NCI-H2227 treated with DMSO at 0.1 percent for 48 hours (cell line): ENCODE measurements around the gene HARBI1.

Experiments used
- DNase-seq: peaks from one replicate; lab custom pipeline; 2025; lab: John Stamatoyannopoulos, UW

The HARBI1 gene, protein sequence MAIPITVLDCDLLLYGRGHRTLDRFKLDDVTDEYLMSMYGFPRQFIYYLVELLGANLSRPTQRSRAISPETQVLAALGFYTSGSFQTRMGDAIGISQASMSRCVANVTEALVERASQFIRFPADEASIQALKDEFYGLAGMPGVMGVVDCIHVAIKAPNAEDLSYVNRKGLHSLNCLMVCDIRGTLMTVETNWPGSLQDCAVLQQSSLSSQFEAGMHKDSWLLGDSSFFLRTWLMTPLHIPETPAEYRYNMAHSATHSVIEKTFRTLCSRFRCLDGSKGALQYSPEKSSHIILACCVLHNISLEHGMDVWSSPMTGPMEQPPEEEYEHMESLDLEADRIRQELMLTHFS

DNA sequence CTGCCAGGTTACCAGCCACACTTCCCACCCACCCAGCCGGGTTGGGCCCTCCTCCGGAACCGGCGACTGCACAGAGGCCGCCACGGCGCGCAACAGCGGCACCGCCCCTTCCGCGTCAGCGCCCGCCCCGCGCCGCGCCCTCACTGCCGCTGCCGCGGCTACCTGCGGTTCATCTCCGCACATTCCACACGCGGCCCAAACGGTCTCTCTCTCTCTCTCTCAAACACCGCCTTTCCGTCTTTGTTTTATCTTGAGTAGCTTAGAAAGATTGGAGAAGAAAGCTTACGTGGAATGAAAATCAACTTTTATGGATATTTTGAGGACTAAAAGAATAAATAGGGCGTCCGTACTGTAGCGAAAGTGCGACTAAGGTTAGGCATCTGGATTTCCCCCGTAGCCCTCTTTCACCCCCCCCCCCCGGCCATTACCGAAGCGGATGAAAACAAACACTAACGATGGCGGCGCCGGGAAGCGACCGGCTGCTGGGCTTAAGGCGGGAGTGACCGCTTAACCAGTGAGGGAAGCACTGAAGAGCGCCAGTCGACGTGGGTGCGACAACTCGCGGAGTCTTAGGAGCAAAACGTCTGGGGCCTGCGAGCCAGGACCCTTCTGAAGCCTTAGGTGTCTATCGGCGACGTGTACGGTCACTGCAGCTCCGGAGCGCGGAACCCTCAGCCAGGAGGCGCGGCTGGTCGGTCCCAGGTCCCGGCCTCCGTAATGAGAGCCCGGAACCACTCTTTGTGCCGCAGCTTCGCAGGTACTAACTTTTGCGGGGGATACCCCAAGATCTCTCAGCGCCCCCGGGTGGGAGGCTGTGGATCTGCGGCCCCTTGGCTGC is at the start of gene HARBI1, which contains the start of gene ATG13:
HARBI1 (minus strand) TSS at position 94 of the 838 bp plus-strand sequence. CDS start 990 bp downstream, outside the sequence.
ATG13 (plus strand) TSS at position 420 of the 838 bp plus-strand sequence. CDS start 26,739 bp downstream, outside the sequence.
- peak; percentile 97 for DNase-seq

DNA sequence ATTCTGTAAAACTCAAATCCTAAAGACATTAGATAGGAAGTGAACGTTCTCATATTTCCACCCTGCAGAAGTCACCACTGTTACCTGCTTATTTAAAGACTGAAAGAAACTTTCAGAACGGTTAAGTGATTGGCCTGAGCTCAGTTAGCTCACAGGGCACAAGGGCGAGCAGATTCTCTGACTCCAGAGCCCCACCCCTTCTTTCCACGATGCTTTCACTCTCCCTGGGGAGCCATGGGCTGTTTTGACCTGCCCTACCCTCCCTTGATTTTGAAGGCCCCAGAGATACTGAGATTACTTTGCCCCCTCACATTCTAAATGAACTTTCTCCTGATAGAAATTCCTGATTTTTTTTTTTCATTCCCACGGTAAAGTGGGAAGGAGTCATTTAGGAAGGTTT is 49.5 kb upstream of the HARBI1 start:
- no peak for DNase-seq

DNA sequence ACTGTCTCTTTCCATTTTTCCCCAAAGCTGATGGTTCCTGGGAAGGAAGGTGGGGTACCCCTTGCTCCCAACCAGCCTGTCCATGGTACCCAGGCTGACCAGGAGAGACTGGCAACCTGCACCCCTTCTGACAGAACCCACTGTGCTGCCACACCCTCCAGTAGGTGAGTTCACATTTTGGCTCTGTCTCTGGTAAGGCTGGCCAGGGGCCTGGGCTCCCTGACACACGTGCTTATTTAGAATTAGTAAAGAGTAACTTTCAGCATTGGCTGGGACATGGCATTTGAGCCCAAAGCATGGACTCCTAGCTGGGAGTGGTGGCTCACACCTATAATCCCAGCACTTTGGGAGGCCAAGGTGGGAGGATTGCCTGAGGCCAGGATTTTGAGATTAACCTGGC is 48.3 kb upstream of the HARBI1 start:
- no peak for DNase-seq

DNA sequence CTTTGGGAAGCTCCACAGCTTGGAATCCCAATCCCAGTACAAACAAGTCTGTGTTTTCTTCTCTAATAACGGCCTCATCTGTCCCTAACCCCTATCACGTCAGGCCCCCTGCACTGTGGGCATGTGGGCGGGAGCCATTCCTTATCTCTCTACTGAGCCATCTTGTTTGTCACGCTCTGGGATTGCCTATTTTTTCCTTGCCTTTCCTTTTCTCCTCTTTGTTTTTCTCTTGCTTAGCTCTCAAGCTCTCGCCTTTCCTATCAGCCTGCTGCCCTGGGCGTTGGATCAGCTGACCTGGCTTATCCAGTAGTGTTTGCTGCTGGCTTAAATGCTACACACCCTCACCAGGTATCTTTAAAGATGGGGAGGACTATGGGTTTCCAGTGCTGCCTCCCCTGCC is 47.6 kb upstream of the HARBI1 start:
- no peak for DNase-seq

DNA sequence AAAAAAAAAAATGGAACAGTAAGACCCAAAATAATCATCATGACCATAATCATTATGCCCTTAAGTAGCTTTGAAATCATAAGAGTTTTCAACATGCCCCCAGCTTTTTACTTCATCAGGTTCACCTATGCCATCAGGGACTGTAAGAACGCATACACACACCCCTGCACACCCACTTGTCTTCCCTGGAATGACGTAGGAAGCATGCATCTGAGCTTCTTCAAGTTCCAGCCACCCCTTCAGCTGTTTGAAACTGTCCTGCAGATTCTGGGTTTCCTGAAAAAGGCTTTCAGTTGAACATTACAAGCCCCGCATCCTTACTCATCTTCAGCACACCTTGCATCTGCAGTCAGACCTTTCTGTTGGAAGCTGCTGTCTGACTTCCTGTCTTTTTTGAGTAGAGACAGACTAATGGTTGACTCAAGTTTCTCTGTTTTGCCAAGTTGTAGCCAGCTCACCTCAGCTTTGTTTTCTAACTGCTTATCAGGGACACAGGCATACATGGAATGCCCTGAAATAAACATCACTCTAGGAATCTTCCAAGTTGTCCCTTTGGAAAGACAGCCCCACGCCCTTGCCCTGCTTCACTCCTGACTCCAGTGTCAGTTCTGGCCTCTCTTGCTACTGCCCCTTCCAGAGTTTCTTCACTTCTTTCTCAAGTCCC is 46.4 kb upstream of the HARBI1 start:
- DNase-seq: no peak

DNA sequence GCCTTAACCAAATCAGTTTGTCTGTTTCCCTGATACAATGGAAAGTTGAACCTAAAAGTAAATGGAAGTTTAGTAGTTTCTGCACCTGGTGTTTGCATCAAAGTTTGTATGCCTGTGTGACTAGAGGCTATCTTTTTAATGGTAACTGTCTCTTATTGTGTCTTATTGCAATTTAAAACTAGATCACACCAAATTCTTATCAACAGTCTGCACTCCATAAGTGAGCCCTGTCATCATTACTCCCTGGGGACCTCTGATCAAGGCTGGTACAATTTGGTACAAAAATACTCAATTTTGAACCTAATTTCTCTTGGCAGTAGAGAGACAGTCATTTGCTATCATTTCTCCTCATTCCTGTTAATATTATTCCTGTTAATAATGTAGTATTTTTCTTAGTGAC is 45.3 kb upstream of the HARBI1 start:
- DNase-seq: no peak

DNA sequence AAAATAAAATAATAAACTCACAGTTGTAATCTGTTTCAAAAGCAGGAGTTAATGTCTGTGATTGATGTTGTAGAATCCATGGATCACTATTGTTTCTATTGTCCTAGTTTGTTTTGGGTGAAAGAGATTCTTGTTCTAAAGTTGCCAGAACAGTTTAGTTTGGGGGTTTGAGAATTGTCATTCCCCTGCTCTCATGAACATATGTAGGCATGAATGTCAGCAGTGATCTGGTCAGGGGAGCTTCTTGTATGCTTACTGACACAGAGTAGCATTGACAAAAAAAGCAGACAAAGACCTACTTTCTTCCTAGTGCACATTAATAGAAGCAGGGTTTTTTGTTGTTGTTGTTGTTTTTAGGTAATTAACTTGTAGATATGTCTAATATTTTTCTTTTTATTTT is 44.8 kb upstream of the HARBI1 start:
- no peak for DNase-seq

DNA sequence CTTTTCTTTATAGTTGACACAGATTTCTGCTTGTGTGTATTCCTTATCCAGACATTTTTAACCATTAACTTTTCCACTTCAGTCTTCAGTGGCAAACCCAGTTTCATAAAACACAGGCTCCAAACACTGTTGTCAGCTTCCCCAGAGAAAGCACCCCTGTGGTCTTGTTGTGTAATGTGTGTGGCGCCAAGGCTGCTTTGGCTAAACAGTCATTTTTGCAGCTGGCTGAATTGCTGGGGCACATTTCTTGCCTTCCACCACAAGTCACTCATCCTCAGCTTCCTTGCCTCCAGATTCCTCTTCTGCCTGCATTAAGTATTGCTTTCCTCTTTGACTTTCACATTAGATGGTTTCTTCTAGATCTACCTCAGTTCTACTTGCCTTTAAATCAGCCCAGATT is 42.9 kb upstream of the HARBI1 start:
- DNase-seq: no peak

DNA sequence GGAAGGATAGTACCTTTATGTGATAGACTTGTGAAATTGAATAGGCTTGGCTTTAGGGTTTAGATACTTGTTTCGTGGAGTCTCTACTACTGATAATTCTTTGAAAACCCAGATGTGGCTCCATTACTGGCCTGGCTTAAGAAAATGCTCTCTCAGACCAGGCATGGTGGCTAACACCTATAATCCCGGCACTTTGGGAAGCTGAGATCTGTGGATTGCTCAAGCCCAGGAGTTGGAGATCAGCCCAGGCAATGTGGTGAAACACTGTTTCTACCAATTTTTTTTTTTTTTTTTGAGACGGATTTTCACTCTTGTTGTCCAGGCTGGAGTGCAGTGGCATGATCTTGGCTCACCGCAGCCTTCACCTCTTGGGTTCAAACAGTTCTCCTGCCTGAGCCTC is 41.2 kb upstream of the HARBI1 start:
- DNase-seq: no peak

DNA sequence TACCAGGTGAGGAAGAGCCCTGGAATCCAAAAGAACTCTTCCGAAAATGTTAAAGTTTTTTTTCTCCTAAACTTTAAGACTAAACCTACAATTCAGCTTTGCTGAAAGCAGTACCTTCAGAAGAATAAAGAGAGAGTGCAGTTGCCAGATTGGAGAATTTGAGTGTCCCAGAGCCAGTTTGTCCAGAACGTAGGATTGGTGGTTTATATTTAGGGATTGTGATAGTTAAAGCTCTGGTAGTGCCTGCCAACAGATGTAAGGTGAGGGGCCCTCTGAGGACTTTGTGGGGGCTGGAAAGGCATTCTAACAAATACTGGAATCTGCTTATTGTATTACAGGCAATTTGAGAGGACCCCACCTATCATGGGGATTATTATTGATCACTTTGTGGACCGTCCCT is 40.2 kb upstream of the HARBI1 start:
- no peak for DNase-seq

DNA sequence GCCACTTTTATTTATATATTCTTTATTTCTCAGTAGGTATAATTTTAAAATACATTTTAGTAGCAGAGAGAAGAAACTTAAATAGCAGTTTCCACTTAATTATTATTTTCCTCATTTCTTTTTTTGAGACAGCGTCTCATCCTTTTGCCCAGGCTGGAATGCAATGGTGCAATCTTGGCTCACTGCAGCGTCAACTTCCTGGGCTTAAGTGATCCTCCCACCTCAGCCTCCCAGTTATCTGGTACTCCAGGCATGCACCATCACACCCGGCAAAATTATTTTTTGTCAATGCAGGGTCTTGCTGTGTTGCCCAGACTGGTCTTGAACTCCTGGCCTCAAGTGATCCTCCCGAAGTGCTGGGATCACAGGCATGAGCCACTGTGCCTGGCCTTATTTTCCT is 38.6 kb upstream of the HARBI1 start:
- DNase-seq: no peak

DNA sequence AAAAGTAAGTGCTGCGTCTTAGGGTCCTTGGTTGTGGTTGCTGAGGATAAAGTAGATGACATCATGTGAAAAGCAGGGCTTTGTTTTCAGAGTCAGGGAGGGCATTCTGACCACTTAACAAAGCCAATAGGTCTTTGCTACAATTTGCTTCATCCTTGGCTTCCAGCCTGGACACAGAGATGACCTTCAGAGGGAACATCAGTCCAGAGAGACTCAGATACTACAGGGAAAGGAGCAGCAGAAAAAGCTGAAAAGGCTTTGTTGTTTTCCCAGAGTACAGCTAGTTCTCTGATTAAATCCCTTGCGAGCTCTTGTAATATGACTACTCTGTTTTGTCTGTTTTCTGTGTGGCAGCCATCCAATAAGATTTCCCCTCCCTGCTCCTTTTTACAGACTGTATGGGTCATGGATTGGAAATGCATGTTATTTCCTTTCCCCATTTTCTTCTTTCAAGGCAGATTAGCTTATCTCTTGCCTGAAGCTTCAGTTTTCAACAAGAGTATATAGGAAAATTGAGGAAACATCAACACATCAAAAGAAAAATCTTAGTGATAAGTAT is 32.2 kb upstream of the HARBI1 start:
- DNase-seq: no peak

DNA sequence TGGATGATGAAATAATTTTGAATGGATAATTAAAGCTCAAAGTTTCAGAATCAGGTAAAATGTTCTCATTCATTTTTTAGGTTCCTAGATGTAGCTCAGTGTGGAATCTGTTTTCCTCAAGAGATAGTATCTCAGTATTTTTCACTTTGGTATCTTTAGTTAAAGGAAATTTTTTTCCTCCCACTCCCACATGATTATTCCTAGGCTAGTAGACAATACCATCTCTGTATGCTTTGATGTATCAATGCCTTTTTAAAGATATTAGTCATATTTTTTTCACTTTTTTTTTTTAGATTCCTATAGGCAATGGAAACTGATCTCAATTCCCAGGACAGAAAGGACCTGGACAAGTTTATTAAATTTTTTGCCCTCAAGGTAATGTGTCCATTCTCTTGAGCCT is 27.0 kb upstream of the HARBI1 start:
- no peak for DNase-seq

DNA sequence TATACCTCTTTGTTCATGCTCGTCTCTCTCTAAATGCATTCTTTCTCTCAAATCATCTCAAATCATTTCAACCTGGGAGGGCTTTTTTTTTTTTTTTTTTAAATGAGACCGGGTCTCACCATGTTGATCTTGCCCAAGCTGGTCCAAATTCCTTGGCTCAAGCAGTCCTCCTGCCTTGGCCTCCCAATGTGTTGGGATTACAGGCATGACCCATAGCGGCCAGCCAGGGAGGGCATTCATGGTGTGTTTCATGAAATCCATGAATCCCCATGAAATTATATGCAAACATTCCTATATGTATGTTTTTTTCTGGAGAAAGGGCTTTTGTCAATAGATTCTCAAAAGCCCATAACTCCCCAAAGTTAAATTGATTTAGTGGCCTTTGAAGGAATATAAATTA is 26.5 kb upstream of the HARBI1 start:
- DNase-seq: no peak

DNA sequence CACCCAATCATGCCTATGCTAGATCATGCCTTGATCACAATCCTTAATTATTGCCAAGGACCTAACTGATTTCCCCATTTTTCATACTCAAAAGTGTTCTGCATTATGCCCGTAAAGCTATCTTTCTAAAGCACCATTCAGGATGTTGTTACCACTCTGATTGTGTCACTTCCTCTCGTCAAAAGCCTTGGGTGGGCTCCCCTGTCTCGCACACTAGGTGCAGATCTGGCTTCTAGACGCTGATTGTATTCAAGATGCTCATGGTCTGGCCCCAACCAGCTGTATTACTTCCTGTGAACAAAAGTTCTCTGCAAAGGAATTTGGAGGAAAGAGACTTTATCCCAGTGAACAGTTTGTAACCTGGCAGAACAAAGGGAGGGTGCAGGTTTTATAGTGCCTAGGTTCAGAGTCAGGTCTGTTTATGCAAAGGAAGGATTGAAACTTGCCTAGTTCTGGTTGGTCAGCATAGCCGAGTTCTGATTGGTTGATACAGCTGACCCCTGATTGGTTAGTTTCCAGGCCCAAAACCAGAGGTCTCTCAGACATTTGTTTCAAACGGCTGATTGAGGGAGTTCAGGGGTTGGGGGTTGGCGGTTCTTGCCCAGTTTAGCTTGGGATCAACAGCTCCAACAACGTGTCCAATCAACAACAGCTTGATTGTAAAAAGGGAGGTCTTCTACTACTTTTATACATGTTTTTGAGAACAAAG is 25.8 kb upstream of the HARBI1 start:
- DNase-seq: no peak

DNA sequence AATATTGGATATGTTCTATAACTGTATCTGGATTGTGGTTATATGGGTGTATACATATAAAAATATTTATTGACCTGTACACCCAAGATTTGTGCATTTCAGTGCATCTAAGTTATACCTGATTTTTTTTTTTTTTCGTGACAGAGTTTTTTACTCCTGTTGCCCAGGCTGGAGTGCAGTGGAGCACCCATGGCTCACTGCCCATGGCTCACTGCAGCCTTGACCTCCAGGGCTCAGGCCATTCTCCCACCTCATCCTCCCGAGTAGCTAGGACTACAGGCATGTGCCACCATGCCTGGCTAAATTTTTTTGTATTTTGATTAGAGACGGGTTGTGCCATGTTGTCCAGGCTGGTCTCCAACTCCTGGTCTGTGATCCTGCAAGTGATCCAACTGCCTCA is 24.6 kb upstream of the HARBI1 start:
- DNase-seq: no peak

DNA sequence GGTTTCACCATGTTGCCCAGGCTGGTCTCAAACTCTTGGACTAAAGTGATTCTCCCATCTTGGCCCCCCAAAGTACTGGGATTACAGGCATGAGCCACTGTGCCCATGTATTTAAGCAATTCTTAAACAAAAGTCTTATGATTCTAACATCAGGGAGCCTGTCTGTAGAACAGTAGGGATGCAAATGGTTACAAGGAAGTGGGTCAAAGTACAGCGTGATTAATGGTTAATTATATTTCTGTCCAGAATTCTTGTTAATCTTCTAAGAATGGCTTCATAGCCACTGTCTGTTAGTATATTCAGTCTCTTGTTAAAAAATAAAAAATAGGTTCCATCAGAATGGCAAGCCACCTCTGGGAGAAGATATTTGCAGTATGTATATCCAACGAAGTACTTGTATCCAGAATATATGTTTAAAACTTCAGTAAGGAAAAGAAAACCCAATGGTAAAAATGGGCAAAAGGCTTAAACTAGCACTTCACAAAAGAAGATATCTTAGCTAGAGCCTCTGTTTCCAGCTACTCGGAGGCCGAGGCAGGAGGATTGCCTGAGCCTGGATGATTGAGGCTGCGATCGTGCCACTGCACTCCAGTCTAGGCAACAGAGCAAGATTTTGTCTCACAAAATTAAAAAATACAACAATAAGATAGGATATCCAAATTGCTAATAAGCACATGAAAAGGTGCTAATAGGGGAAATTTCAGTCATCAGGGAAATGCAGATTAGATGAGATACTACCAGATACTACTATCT is 23.2 kb upstream of the HARBI1 start:
- DNase-seq: no peak

DNA sequence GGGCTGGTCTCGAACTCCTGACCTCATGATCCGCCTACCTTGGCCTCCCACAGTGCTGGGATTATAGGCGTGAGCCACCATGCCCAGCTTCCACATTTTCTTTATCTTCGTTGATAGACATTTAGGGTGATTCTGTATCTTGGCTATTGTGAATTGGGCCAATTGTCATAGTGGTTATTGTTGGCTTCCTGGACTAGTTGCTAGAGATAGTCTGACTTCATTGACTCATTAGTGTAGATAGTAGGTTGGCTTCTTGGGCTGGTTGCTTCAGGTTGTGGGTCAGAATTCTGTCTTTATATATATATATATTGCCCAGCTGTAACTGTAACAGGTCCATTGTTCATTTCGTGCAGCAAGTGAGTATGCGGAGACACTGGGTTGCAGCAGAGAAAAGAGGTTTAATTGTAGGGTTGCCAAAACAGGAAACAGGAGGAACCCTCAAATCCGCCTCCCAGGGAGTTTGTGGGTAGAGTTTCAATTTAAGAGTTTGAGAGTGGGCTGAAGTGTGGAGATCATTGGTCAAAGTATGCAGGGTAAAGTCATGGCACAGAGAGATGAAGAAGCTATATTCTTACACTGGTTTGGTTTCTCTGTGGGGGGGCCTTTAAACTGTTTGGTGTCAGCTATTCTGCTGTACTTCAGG is 22.3 kb upstream of the HARBI1 start:
- no peak for DNase-seq

DNA sequence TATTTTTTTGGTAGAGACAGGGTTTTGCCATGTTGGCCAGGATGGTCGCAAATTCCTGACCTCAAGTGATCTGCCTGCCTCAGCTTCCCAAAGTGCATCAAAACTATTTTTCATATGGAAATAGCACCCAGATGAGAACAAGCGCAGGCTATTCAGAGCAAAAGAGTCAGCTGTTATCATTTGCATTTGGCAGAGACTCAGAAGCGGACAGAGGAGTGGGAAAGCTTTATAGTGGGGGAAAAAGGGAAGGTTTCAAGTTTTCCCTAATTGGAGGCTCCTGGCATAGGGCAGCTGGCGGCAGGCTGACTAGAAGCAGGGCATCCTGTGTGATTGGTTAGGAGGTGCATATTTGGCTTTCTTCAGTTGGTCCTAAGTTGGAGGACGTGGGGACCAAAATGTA is 20.5 kb upstream of the HARBI1 start:
- DNase-seq: no peak

DNA sequence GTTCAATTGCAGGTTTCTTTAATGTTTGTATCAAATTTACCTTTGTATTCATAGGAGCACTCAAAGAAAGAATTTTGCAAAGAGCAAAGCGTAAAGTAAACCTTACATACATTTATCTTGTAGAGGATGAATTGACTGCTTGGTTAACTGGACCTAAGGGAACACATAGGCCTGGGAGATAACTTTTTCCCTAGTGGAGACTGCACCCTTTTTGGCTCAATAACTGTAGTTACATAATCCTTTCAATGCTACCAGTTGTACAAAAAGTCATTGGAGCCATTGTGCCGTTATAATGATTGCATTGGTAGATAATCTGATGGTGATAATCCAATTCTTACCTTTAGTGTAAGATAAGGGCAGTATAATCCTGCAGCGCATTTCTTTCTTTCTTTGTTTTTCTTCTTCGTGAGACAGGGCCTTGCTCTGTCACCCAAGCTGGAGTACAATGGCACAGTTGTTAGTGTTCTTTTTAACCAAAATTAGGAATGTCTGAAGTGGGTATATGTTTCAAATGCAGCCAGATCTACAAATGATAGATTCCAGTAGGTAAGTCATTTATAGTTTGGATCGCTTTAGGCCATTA is 18.6 kb upstream of the HARBI1 start:
- no peak for DNase-seq
